Peyer's patch (tissue), 4 donors: Measurements from ENCODE around the gene TXNIP.

Source experiments
- POLR2A ChIP-seq, 2 donors: fragments of 450-650 bp; IDR thresholded peaks; one replicate each; pipeline ENCODE4 v1.5.1; 2017; ENCODE audit warnings: antibody characterized with exemption in 2 of 2, mild to moderate bottlenecking in 2 of 2, moderate library complexity in 2 of 2
- TF ChIP-seq, protein P1 (sequence below), 6 experiments: fragments of 450-650 bp in 4 of 6; fragments of 200-600 bp in 2 of 6; sonication (generic) in 1 of 6; IDR thresholded peaks; one replicate each; pipeline ENCODE4 v1.5.1; 2017 to 2019; ENCODE audit warnings: antibody characterized with exemption in 6 of 6, mild to moderate bottlenecking in 3 of 6, moderate library complexity in 1 of 6

DNA sequence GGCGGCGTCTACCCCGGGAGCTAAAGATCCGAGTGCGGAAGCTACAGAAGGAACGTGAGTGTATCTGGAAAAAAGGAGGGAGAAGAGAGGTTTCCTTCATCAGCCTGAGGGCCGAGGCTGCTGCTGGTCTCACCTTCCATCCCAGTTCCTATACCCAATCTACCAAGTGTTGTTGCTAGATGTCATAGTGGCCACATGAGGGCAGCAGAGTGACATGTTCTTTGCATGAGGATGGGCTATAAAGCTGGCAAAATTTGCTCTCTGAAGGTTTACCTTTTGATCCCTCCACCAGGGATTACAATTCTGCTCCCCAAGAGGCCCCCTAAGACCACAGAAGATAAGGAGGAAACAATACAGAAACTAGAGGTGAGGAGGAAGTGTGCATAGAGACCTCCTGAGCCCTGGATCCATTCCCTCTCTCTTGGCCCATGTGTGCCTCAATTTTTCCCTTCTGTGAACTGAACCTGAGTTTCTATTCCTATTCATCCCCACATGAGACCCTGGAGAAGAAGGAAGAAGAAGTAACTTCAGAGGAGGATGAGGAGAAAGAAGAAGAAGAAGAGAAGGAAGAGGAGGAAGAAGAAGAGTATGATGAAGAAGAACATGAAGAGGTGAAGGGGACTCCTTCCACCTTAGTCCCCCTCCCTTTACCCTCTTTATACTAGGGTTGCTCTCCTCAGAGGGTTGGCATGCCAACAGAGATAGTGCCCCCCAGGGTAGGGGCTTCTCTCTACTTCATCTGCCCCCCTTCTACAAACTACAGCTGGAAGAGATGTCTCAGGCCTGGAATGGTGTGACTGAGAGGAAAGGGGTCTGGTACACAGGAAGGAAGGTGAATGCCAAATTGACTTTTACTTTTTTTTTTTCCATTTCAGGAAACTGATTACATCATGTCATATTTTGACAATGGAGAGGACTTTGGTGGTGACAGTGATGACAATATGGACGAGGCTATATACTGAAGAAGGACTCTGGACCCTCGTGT is 18.6 kb downstream of the TXNIP start:
- no peak for TF ChIP-seq POLR2A (IDR thresholded peaks at IDR 0.05)
- TF ChIP-seq, protein P1, sequence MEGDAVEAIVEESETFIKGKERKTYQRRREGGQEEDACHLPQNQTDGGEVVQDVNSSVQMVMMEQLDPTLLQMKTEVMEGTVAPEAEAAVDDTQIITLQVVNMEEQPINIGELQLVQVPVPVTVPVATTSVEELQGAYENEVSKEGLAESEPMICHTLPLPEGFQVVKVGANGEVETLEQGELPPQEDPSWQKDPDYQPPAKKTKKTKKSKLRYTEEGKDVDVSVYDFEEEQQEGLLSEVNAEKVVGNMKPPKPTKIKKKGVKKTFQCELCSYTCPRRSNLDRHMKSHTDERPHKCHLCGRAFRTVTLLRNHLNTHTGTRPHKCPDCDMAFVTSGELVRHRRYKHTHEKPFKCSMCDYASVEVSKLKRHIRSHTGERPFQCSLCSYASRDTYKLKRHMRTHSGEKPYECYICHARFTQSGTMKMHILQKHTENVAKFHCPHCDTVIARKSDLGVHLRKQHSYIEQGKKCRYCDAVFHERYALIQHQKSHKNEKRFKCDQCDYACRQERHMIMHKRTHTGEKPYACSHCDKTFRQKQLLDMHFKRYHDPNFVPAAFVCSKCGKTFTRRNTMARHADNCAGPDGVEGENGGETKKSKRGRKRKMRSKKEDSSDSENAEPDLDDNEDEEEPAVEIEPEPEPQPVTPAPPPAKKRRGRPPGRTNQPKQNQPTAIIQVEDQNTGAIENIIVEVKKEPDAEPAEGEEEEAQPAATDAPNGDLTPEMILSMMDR (IDR thresholded peaks at IDR 0.05), result peak; percentile 67 to 98 (median 96)
